ENCODE results near the gene PSMB2.

- TF ChIP-seq CTCF (IDR thresholded peaks at IDR 0.05; ENCODE audit: poor library complexity, severe bottlenecking) (no peak), MXI1 (conservative IDR thresholded peaks at IDR 0.05; ENCODE audit: poor library complexity, severe bottlenecking) (no peak), POLR2AphosphoS5 (IDR thresholded peaks at IDR 0.05) (no peak), EZH2 (IDR thresholded peaks at IDR 0.05; ENCODE audit: borderline replicate concordance, insufficient read depth, low read length, poor library complexity, severe bottlenecking) (no peak)
Measured at GRCh38 chr1:35554266-35555211, 86.8 kb downstream of the PSMB2 start.

Data from neural cell (in vitro differentiated cells).